GM19372 (cell line): Measurements from ENCODE around the gene ZRSR2.
"Not testable (repeated sequence)": the region's sequence is repeated elsewhere in the genome, so short reads cannot be mapped to it uniquely, and the experiment has no call there.

Source experiments
- ATAC-seq: cut with Tn5 transposase; IDR thresholded peaks from one replicate; pipeline ENCODE4 v1.9.1; 2021; ENCODE audit warnings: mild to moderate bottlenecking, low read depth, moderate library complexity; ENCODE audit not compliant: unreplicated experiment

Gene ZRSR2

GRCh38 chrX:15789979-15790768 is at the start of gene ZRSR2:
TSS of gene ZRSR2 (plus strand) at chrX:15790484. CDS start at chrX:15790496, 12 bp downstream.
- peak; percentile 87 for ATAC-seq

GRCh38 chrX:15744181-15744867 is 46.0 kb upstream of the ZRSR2 start:
- no peak for ATAC-seq

GRCh38 chrX:15745179-15745578 is 45.1 kb upstream of the ZRSR2 start:
- ATAC-seq: no peak

GRCh38 chrX:15746651-15747050 is 43.6 kb upstream of the ZRSR2 start:
- ATAC-seq: not testable (repeated sequence)

GRCh38 chrX:15747626-15748173 is 42.6 kb upstream of the ZRSR2 start:
- no peak for ATAC-seq

GRCh38 chrX:15748841-15749240 is 41.4 kb upstream of the ZRSR2 start:
- no peak for ATAC-seq

- peak; percentile 80 for ATAC-seq
These were observed 40.4 kb upstream of the ZRSR2 start for GRCh38 chrX:15749642-15750610.

- ATAC-seq: no peak
These were observed 39.6 kb upstream of the ZRSR2 start for GRCh38 chrX:15750611-15751154.

GRCh38 chrX:15751155-15751819 is 39.0 kb upstream of the ZRSR2 start:
- no peak for ATAC-seq

- ATAC-seq: no peak
These were observed 35.2 kb upstream of the ZRSR2 start for GRCh38 chrX:15755091-15755490.

- ATAC-seq: no peak
These were observed 32.1 kb upstream of the ZRSR2 start for GRCh38 chrX:15758140-15758539.

GRCh38 chrX:15759886-15760285 is 30.4 kb upstream of the ZRSR2 start:
- not testable (repeated sequence) for ATAC-seq

GRCh38 chrX:15761564-15762191 is 28.6 kb upstream of the ZRSR2 start:
- ATAC-seq: no peak

- ATAC-seq: no peak
These were observed 20.9 kb upstream of the ZRSR2 start for GRCh38 chrX:15769300-15769954.

GRCh38 chrX:15781961-15782699 is 8.2 kb upstream of the ZRSR2 start:
- ATAC-seq: peak; percentile 81

- ATAC-seq: no peak
These were observed 5.0 kb upstream of the ZRSR2 start for GRCh38 chrX:15785176-15785750.

GRCh38 chrX:15786915-15787314 is 3.4 kb upstream of the ZRSR2 start:
- no peak for ATAC-seq
